IMR-90 (cell line): ENCODE data around the gene CAMK2G. TPM values are rescaled to one million over a fixed set of nuclear protein-coding genes. Genes with fewer than 3 reads are reported as not detected.
A peak's percentile ranks its signal among the peaks of the same experiment; 100 is the strongest.

ENCODE experiments used
- ATAC-seq: fragments of 200-7000 bp; cut with Tn5 transposase; 2 replicates; pipeline ENCODE4 v1.9.1; 2020; ENCODE audit warnings: low read depth, mild to moderate bottlenecking, moderate library complexity
- BruUV-seq: library from RNA; stranded (reverse); fragments of 400-500 nt; replicated peaks from 2 replicates; lab custom pipeline; 2021; lab: Mats Ljungman, UMichigan
- CTCF ChIA-PET: fragments of 300-600 bp; formaldehyde crosslinking; extraction: SDS; loops from one replicate; lab custom pipeline; 2021; ENCODE audit warnings: antibody characterized with exemption; lab: Yijun Ruan, JAX
- POLR2A ChIA-PET: fragments of 300-600 bp; sonication (Branson Sonifier 250); formaldehyde crosslinking; loops from one replicate; lab custom pipeline; 2022; ENCODE audit warnings: antibody characterized with exemption; ENCODE audit not compliant: unreplicated experiment; lab: Charles Lee
- DNase-seq: peaks from one replicate; pipeline ENCODE4 v3.0.0; 2013
- H2AFZ ChIP-seq: replicated peaks from 2 replicates; pipeline ENCODE3; 2013; ENCODE audit warnings: low read length, mild to moderate bottlenecking; ENCODE audit not compliant: poor library complexity
- H2AK5ac ChIP-seq: 2 replicates; pipeline ENCODE4 v1.6.1; 2013; ENCODE audit warnings: low read depth, low read length, inconsistent platforms
- H2AK9ac ChIP-seq: replicated peaks from 2 replicates; pipeline ENCODE3; 2013; ENCODE audit warnings: mild to moderate bottlenecking, low read depth, low read length, moderate library complexity; ENCODE audit not compliant: poor library complexity
- H2BK120ac ChIP-seq: 2 replicates; pipeline ENCODE4 v1.6.1; 2013; ENCODE audit warnings: low read depth, low read length, inconsistent platforms
- H2BK15ac ChIP-seq: 3 replicates; pipeline ENCODE4 v1.6.1; 2013; ENCODE audit warnings: low read depth, low read length, inconsistent platforms
- H2BK20ac ChIP-seq: 2 replicates; pipeline ENCODE4 v1.6.1; 2013; ENCODE audit warnings: low read depth, mild to moderate bottlenecking, inconsistent platforms, low read length, moderate library complexity
- H2BK5ac ChIP-seq: 2 replicates; pipeline ENCODE4 v1.6.1; 2013; ENCODE audit warnings: mild to moderate bottlenecking, low read depth, low read length, inconsistent platforms; ENCODE audit not compliant: poor library complexity, severe bottlenecking
- H3K14ac ChIP-seq: replicated peaks from 2 replicates; pipeline ENCODE4 v1.6.1; 2013; ENCODE audit warnings: low read depth, low read length, inconsistent platforms
- H3K18ac ChIP-seq: 2 replicates; pipeline ENCODE4 v1.6.1; 2013; ENCODE audit warnings: low read depth, low read length, control low read depth
- H3K23ac ChIP-seq: 2 replicates; pipeline ENCODE4 v1.6.1; 2013; ENCODE audit warnings: low read depth, low read length, inconsistent platforms
- H3K27ac ChIP-seq: 2 replicates; pipeline ENCODE4 v1.5.1; 2013; ENCODE audit warnings: mild to moderate bottlenecking, control low read depth, low read length; ENCODE audit not compliant: insufficient read depth
- H3K27me3 ChIP-seq: 2 replicates; pipeline ENCODE4 v1.6.1; 2013; ENCODE audit warnings: low read length; ENCODE audit not compliant: control insufficient read depth, insufficient read depth
- H3K36me3 ChIP-seq: 2 replicates; pipeline ENCODE4 v1.6.1; 2013; ENCODE audit warnings: low read length, mixed read lengths; ENCODE audit not compliant: control insufficient read depth, insufficient read depth
- H3K4ac ChIP-seq: 2 replicates; pipeline ENCODE4 v1.6.1; 2013; ENCODE audit warnings: low read depth, low read length, inconsistent platforms
- H3K4me1 ChIP-seq: 2 replicates; pipeline ENCODE4 v1.6.1; 2013; ENCODE audit warnings: low read length, mixed read lengths; ENCODE audit not compliant: control insufficient read depth, insufficient read depth
- H3K4me2 ChIP-seq: 2 replicates; pipeline ENCODE4 v1.6.1; 2013; ENCODE audit warnings: low read depth, mild to moderate bottlenecking, control low read depth, low read length, moderate library complexity
- H3K4me3 ChIP-seq: 2 replicates; pipeline ENCODE4 v1.5.1; 2013; ENCODE audit warnings: low read depth, mild to moderate bottlenecking, control low read depth, low read length, moderate library complexity; ENCODE audit not compliant: insufficient read depth
- H3K56ac ChIP-seq: 2 replicates; pipeline ENCODE4 v1.6.1; 2013; ENCODE audit warnings: low read length, inconsistent platforms; ENCODE audit not compliant: insufficient read depth; ENCODE audit errors: extremely low read depth
- H3K79me1 ChIP-seq, 2 experiments: 2 replicates each; pipeline ENCODE4 v1.6.1; 2013; ENCODE audit warnings: low read length in 2 of 2, inconsistent platforms in 1 of 2, low read depth in 1 of 2
- H3K9ac ChIP-seq: 2 replicates; pipeline ENCODE4 v1.6.1; 2013; ENCODE audit warnings: low read depth, low read length, control low read depth
- H3K9me1 ChIP-seq: 2 replicates; pipeline ENCODE4 v1.6.1; 2013; ENCODE audit warnings: low read length, inconsistent platforms; ENCODE audit not compliant: insufficient read depth
- H3K9me3 ChIP-seq: 2 replicates; pipeline ENCODE4 v1.6.1; 2013; ENCODE audit warnings: low read length; ENCODE audit not compliant: control insufficient read depth, insufficient read depth
- H4K20me1 ChIP-seq: 2 replicates; pipeline ENCODE4 v1.6.1; 2013; ENCODE audit warnings: low read length, inconsistent platforms; ENCODE audit not compliant: insufficient read depth
- H4K5ac ChIP-seq: 2 replicates; pipeline ENCODE4 v1.6.1; 2013; ENCODE audit warnings: mild to moderate bottlenecking, low read depth, low read length, control low read depth
- H4K8ac ChIP-seq, 2 experiments: 2 replicates each; pipeline ENCODE4 v1.6.1; 2013; ENCODE audit warnings: low read depth in 2 of 2, low read length in 2 of 2, control low read depth in 1 of 2, inconsistent platforms in 1 of 2
- H4K91ac ChIP-seq: 2 replicates; pipeline ENCODE4 v1.6.1; 2013; ENCODE audit warnings: low read depth, low read length, inconsistent platforms; ENCODE audit not compliant: insufficient read depth
- MXI1 ChIP-seq: IDR thresholded peaks from 2 replicates; pipeline ENCODE4 v1.6.1; 2012; ENCODE audit warnings: low read depth, mild to moderate bottlenecking, low read length, moderate library complexity, borderline replicate concordance
- NFE2L2 ChIP-seq: fragments of 150-350 bp; IDR thresholded peaks from 2 replicates; pipeline ENCODE4 v1.6.1; 2016; ENCODE audit warnings: low read depth, mild to moderate bottlenecking, low read length
- WGBS, 2 experiments: methylation state at CpG; one replicate each; pipeline versions ENCODE4 v1.1.5 to v1.1.7; 2013; ENCODE audit warnings: missing lambda C conversion rate in 2 of 2; ENCODE audit not compliant: insufficient read length in 1 of 2; ENCODE audit errors: extremely low coverage in 2 of 2; 5-methylcytosine and 5-hydroxymethylcytosine counted together
- dilution Hi-C: fragments of 300-500 bp; cut with HindIII; formaldehyde crosslinking; loops from one replicate; pipeline ENCODE4 v1.14.3; 2018; ENCODE audit warnings: low sequenced_read_pairs; ENCODE audit not compliant: unreplicated experiment
- in situ Hi-C: fragments of 300-500 bp; cut with MboI; formaldehyde crosslinking; loops from 3 replicates; pipeline ENCODE4 v1.14.3; 2019; ENCODE audit warnings: low sequenced_read_pairs, inconsistent platforms, mixed read lengths
- intact Hi-C: fragments of 100-400 bp; cut with micrococcal nuclease; formaldehyde crosslinking; loops from 2 replicates; pipeline ENCODE4 v1.10.0; 2022
- polyA plus RNA-seq, 3 experiments: library from polyadenylated mRNA; depleted of rRNA; stranded (reverse); fragments of >200 nt; gene quantifications; 2 replicates each; pipeline ENCODE4 v1.2.3, GENCODE V29; 2012; ENCODE audit warnings: low replicate concordance in 1 of 3
- total RNA-seq: library from RNA; depleted of rRNA; stranded (reverse); fragments of >200 nt; gene quantifications from 2 replicates; pipeline ENCODE4 v1.2.3, GENCODE V29; 2012

CAMK2G gene
- total and polyA plus RNA-seq, 2 of the 4 experiments (the other 2 are of a cell fraction) = 20.4 to 25.4 TPM

DNA sequence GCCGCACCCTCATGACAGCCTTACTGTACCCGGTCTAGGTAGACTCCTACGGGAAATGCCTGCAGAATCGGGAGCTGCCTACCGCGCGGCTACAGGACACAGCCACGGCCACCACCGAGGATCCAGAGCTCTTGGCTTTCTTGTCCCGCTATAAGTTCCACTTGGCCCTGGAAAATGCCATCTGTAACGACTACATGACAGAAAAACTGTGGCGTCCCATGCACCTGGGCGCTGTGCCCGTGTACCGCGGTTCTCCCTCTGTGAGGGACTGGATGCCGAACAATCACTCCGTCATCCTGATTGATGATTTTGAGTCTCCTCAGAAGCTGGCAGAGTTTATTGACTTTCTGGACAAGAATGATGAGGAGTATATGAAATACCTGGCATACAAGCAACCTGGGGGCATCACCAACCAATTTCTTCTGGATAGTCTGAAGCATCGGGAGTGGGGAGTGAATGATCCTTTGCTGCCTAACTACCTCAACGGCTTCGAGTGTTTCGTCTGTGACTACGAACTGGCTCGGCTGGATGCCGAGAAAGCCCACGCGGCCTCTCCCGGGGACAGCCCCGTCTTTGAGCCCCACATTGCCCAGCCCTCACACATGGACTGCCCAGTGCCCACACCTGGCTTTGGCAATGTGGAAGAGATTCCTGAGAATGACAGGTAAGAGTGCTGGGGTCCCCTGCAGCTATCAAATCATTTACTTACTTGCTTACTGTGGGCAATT is 101.0 kb downstream of the CAMK2G start:
- H3K27ac ChIP-seq = peak overlapping the region; percentile 91
- peak overlapping the region; percentile 1; the same call in 1 of the 3 replicates for H2BK15ac ChIP-seq
- H4K91ac ChIP-seq = peak overlapping the region; percentile 71; the same call in 1 of the 2 replicates
- peak overlapping the region; percentile 99 for H2AK9ac ChIP-seq
- peak overlapping the region; percentile 94 for H2BK5ac ChIP-seq
- H3K4me1 ChIP-seq = peaks cover 7% of the 10 kb centered on the region
- ChIA-PET POLR2A (interaction anchor here (0.6 to 0.7 kb wide), 2 partner anchors 361 to 1166 kb away, joined by 3 to 4 read pairs; no protein-coding TSS in a partner anchor), CTCF (no interaction called here)
- peak overlapping the region; percentile 93 for H3K4me2 ChIP-seq
- H3K23ac ChIP-seq = peak overlapping the region; percentile 94
- H3K56ac ChIP-seq = peak overlapping the region; percentile 76
- intact Hi-C loops (no loop called here), dilution Hi-C loops (no loop called here), in situ Hi-C loops (no loop called here)
- peaks cover 46% of the 10 kb centered on the region for H3K36me3 ChIP-seq
- H3K79me1 ChIP-seq = peaks cover 0 to 61% of the 10 kb centered on the region in 2 experiments; a peak in 2 of 4 replicates
- DNase-seq (peak; percentile 13), ATAC-seq (no peak)
- H2AFZ ChIP-seq = peak overlapping the region; percentile 99
- H4K5ac ChIP-seq = peak overlapping the region; percentile 84
- H3K4me3 ChIP-seq = peak overlapping the region; percentile 72
- no peak overlapping the region; the same call in 1 of the 2 replicates for H2BK120ac ChIP-seq
- peaks cover 10% of the 10 kb centered on the region; the same call in 1 of the 2 replicates for H3K9me1 ChIP-seq
- peak overlapping the region; percentile 96 for H3K9ac ChIP-seq
- 2% methylated on average over 12 of the region's 29 CpGs; no CpG with 5 or more reads in 1 of the 2 experiments for WGBS, 2 experiments
- no peaks in the 10 kb centered on the region for H3K27me3 ChIP-seq
- peak overlapping the region; percentile 73 for H3K18ac ChIP-seq
- peak overlapping the region; percentile 94 for H3K4ac ChIP-seq
- no peak overlapping the region for H2BK20ac ChIP-seq
- H3K9me3 ChIP-seq = no peaks in the 10 kb centered on the region
- peak overlapping the region; percentile 96 for H3K14ac ChIP-seq
- TF ChIP-seq MXI1 (peak; percentile 71), NFE2L2 (no peak)
- peak overlapping the region; percentile 68 to 74 for H4K8ac ChIP-seq
- peaks cover 25% of the 10 kb centered on the region for H4K20me1 ChIP-seq
- peak overlapping the region; percentile 86 for H2AK5ac ChIP-seq
- BruUV-seq = no TSS peak
